ENCODE results near the gene PER2. TPM values are rescaled to one million over a fixed set of nuclear protein-coding genes. Genes with fewer than 3 reads are reported as not detected.

PER2 gene
- total and polyA plus RNA-seq, 10 donors = 2.0 to 16.2 (median 12.0) TPM

DNA sequence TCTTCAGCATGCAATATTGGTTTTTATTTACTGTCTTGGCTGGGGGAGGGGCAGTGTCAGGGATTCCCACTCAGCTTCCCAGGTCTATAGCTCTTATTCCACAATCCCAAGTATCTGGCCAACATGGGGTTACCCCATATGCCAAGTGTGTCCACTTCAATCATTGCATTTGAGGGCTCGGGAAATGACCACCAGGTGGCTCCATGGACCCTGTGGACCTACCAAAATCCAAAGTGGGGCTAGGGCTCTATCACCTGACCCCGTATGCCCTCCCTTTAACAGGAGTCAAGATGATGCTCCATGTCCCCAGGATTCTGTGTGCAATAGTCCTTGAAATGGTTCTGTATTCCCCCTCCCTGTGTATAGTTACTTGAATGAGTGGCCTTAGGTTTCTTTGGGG, 19.8 kb upstream of the PER2 start:
- no peaks in the 10 kb centered on the region for H3K9me3 ChIP-seq
- H3K27ac ChIP-seq = no peak overlapping the region
- WGBS, 5 donors = 63 to 84% (median 74%) methylated on average over 2 of the region's 2 CpGs
- no peak overlapping the region for H3K4me3 ChIP-seq
- no peak for DNase-seq
- no peaks in the 10 kb centered on the region for H3K4me1 ChIP-seq
- no peaks in the 10 kb centered on the region for H3K36me3 ChIP-seq
- TF ChIP-seq, protein P1, sequence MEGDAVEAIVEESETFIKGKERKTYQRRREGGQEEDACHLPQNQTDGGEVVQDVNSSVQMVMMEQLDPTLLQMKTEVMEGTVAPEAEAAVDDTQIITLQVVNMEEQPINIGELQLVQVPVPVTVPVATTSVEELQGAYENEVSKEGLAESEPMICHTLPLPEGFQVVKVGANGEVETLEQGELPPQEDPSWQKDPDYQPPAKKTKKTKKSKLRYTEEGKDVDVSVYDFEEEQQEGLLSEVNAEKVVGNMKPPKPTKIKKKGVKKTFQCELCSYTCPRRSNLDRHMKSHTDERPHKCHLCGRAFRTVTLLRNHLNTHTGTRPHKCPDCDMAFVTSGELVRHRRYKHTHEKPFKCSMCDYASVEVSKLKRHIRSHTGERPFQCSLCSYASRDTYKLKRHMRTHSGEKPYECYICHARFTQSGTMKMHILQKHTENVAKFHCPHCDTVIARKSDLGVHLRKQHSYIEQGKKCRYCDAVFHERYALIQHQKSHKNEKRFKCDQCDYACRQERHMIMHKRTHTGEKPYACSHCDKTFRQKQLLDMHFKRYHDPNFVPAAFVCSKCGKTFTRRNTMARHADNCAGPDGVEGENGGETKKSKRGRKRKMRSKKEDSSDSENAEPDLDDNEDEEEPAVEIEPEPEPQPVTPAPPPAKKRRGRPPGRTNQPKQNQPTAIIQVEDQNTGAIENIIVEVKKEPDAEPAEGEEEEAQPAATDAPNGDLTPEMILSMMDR (IDR thresholded peaks at IDR 0.05 in 8 of 11, conservative IDR thresholded peaks at IDR 0.05 in 3 of 11) = peak in 1 of 11 experiments; percentile 9
- no peak for TF ChIP-seq POLR2A (IDR thresholded peaks at IDR 0.05)
- TF ChIP-seq POLR2AphosphoS5 (IDR thresholded peaks at IDR 0.05) = no peak
- peaks cover 0 to 10% (median 0%) of the 10 kb centered on the region in 7 donors for H3K27me3 ChIP-seq (replicated peaks in 1 of 7)
- intact Hi-C loops (cut with DNase I; ENCODE audit: low total_unique reads) = no loop called here

DNA sequence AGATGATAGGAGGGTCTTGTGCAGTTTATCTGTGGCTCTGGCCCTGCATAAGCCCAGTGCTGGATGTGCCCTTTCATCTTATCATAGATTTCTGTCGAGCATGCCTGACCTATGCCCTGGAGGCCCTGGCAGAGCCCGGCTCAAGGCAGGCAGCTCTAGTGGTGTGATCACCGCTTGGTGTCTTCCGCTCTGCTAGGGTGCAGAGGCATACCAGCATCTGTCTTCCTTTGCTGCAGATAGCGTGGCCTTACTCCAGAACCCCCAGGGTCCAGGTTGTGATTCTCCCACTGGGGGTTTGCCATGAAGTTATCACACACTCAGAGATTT, 18.2 kb upstream of the PER2 start:
- Histone ChIP-seq H3K9me3 (no peaks in the 10 kb centered on the region), H3K27ac (no peak overlapping the region), H3K4me3 (no peak overlapping the region), H3K36me3 (no peaks in the 10 kb centered on the region), H3K4me1 (no peaks in the 10 kb centered on the region), H3K27me3 (replicated peaks in 1 of 7) (peaks cover 0 to 10% (median 0%) of the 10 kb centered on the region in 7 donors)
- intact Hi-C loops (cut with DNase I; ENCODE audit: low total_unique reads) = no loop called here
- 61 to 96% (median 77%) methylated on average over 3 to 5 of the region's 5 CpGs for WGBS, 5 donors
- TF ChIP-seq, protein P1 (IDR thresholded peaks at IDR 0.05 in 8 of 11, conservative IDR thresholded peaks at IDR 0.05 in 3 of 11) = no peak
- TF ChIP-seq POLR2A (IDR thresholded peaks at IDR 0.05) (no peak), POLR2AphosphoS5 (IDR thresholded peaks at IDR 0.05) (no peak)
- DNase-seq = no peak

DNA sequence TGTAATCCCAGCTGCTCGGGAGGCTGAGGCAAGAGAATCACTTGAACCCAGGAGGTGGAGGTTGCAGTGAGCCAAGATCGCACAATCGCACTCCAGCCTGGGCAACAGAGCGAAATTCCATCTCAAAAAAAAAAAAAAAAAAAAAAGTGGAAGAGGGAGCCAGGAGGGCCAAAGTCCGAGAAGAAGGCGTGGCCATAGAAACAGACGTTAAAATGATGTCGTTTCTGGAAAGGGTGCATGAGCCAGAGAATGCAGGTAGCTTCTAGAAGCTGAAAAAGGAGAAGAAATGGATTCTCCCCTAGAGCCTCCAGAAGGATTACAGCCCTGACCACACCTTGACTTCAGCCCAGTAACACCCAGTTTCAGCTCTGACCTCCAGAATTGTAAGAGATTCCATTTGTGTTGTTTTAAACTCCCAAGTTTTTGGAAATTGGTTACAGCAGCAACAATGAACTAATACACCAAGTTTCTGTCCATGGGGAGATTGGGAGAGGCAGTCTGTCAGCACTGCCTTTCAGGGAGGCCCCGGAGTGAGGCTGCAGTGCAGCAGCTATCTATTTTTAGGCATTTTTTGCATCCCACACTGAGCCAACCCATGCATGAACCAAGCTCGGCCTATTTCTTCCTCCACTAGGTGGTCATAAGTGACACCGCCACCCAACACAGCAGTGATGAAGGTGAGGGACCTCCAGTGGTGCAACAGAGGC, 17.7 kb upstream of the PER2 start:
- Histone ChIP-seq H3K36me3 (no peaks in the 10 kb centered on the region), H3K4me3 (no peak overlapping the region), H3K27ac (no peak overlapping the region), H3K4me1 (no peaks in the 10 kb centered on the region), H3K27me3 (replicated peaks in 1 of 7) (peaks cover 0 to 10% (median 0%) of the 10 kb centered on the region in 7 donors), H3K9me3 (no peaks in the 10 kb centered on the region)
- intact Hi-C loops (cut with DNase I; ENCODE audit: low total_unique reads) = no loop called here
- no peak for TF ChIP-seq POLR2A (IDR thresholded peaks at IDR 0.05)
- TF ChIP-seq, protein P1 (IDR thresholded peaks at IDR 0.05 in 8 of 11, conservative IDR thresholded peaks at IDR 0.05 in 3 of 11) = no peak
- TF ChIP-seq POLR2AphosphoS5 (IDR thresholded peaks at IDR 0.05) = no peak
- WGBS, 5 donors = 82 to 91% (median 86%) methylated on average over 11 of the region's 11 CpGs
- peak; percentile 40 for DNase-seq

DNA sequence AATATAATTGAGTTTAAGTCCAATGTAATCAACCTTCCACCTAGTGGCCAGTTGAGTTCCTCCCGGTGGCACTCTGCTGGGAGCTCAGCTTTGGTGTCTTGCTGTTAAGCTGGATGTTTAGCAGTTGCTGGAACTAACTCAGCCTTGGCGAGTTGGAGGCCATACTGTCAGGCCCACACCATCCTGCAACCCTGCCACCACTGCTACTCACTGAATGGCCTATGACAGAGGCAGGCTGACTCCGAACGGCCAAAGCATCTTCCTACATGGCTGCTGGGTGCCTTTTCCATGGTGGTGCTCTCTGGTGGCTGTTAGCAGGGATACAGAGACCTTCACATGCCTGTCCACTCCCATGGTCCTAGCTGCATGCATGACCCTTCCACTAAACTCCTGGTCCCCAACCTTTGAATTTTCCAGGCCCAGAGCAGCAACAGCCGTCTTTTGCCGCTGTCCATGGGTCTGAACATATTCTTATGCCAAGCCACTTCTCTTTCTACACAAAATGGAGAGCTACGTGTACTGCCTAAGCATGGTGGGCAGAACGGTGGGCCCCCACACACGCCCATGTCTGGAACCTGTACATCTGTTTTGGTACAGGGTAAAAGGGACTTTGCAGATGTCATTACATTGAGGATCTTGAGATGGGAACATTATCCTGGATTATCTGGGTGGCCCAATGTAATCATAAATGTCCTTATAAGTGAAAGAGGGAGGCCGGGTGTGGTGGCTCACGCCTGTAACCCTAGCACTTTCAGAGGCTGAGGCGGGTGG, 16.9 kb upstream of the PER2 start:
- DNase-seq = no peak

More for the DNA sequence above, 16.9 kb upstream of the PER2 start:
- no peaks in the 10 kb centered on the region for H3K9me3 ChIP-seq
- TF ChIP-seq POLR2A (IDR thresholded peaks at IDR 0.05) = no peak
- TF ChIP-seq, protein P1 (IDR thresholded peaks at IDR 0.05 in 8 of 11, conservative IDR thresholded peaks at IDR 0.05 in 3 of 11) = no peak
- no peaks in the 10 kb centered on the region for H3K4me1 ChIP-seq
- no peak overlapping the region for H3K27ac ChIP-seq
- intact Hi-C loops (cut with DNase I; ENCODE audit: low total_unique reads) = no loop called here
- 87 to 92% (median 89%) methylated on average over 11 to 12 of the region's 12 CpGs for WGBS, 5 donors
- no peaks in the 10 kb centered on the region for H3K36me3 ChIP-seq
- H3K27me3 ChIP-seq (replicated peaks in 1 of 7) = peaks cover 0 to 6% (median 0%) of the 10 kb centered on the region in 7 donors
- H3K4me3 ChIP-seq = no peak overlapping the region
